GM18909 (cell line): ENCODE data around the gene VCL.

Experiments used
- ATAC-seq: cut with Tn5 transposase; IDR thresholded peaks from one replicate; pipeline ENCODE4 v1.9.1; 2021; ENCODE audit warnings: mild to moderate bottlenecking; ENCODE audit not compliant: unreplicated experiment, poor library complexity

VCL gene

GRCh38 chr10:74063256-74063655, 65.3 kb downstream of the VCL start:
- no peak for ATAC-seq

- no peak for ATAC-seq
Measured at GRCh38 chr10:74067373-74068352, 69.7 kb downstream of the VCL start.

- no peak for ATAC-seq
Measured at GRCh38 chr10:74071157-74071556, 73.2 kb downstream of the VCL start.

- no peak for ATAC-seq
Measured at GRCh38 chr10:74072503-74072902, 74.6 kb downstream of the VCL start.

- ATAC-seq: no peak
Measured at GRCh38 chr10:74075906-74076305, 78.0 kb downstream of the VCL start.

GRCh38 chr10:74076961-74077360, 79.0 kb downstream of the VCL start:
- no peak for ATAC-seq

GRCh38 chr10:74077416-74077815, 79.5 kb downstream of the VCL start:
- no peak for ATAC-seq

- peak; percentile 73 for ATAC-seq
Measured at GRCh38 chr10:74078037-74078436, 80.1 kb downstream of the VCL start.

GRCh38 chr10:74079028-74079935, 81.4 kb downstream of the VCL start:
- no peak for ATAC-seq

- no peak for ATAC-seq
Measured at GRCh38 chr10:74079936-74080590, 82.1 kb downstream of the VCL start.

GRCh38 chr10:74081192-74081803, 83.4 kb downstream of the VCL start:
- ATAC-seq: no peak

- ATAC-seq: no peak
Measured at GRCh38 chr10:74081941-74082718, 84.2 kb downstream of the VCL start.

- no peak for ATAC-seq
Measured at GRCh38 chr10:74083304-74083703, 85.4 kb downstream of the VCL start.

GRCh38 chr10:74084955-74085354, 87.0 kb downstream of the VCL start:
- ATAC-seq: peak; percentile 76

GRCh38 chr10:74086317-74086716, 88.4 kb downstream of the VCL start:
- ATAC-seq: no peak

- ATAC-seq: no peak
Measured at GRCh38 chr10:74088722-74089121, 90.8 kb downstream of the VCL start.

- ATAC-seq: no peak
Measured at GRCh38 chr10:74092372-74092771, 94.5 kb downstream of the VCL start.

- no peak for ATAC-seq
Measured at GRCh38 chr10:74093530-74094164, 95.7 kb downstream of the VCL start.

- ATAC-seq: no peak
Measured at GRCh38 chr10:74094231-74094630, 96.3 kb downstream of the VCL start.
